Mesenteric fat pad (tissue), 1 donor: Measurements from ENCODE around the gene VSTM5. TPM values are rescaled to one million over a fixed set of nuclear protein-coding genes. Genes with fewer than 3 reads are reported as not detected.

Experiments
- DNase-seq: peaks from one replicate; pipeline ENCODE4 v3.0.0-alpha.2; 2020; ENCODE audit warnings: low spot score
- total RNA-seq: library from RNA; stranded (reverse); fragmentation: NEBNext Ultra II Directional; extraction: Animal tissue kit (Norgen Biotek cat#: 25700); gene quantifications from one replicate; pipeline ENCODE4 v1.2.1, GENCODE V29; 2021
- donor health status: DM: yes; HTN: yes; CAD: no.

Gene VSTM5
- total RNA-seq, 1 donor from 2014 or later: not detected

GRCh38 chr11:93842461-93842860 is 8.0 kb downstream of the VSTM5 start:
- no peak for DNase-seq

- no peak for DNase-seq
Observed at GRCh38 chr11:93842034-93842433, 8.4 kb downstream of the VSTM5 start.

GRCh38 chr11:93841446-93841845 is 9.0 kb downstream of the VSTM5 start:
- no peak for DNase-seq

DNA sequence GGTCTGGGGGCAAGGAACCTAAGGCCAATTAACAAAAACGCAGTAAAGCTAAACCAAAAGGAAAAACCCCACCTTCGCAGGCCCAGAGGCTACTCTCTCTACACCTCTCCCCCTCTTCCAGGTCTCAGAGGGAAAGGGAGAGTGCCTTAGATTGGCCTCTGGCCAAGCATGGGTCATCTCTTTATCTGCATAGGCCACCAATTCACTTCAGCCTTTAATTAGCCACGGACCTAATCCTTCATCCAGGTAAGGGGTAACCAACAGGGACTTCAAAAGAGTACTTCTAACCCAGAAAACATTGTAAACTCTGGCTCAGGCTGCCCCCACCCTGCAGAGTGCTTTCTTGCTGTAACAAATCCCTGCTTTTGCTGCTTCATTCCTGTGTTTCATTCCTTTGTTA is 9.4 kb downstream of the VSTM5 start:
- DNase-seq: no peak

- no peak for DNase-seq
Observed at GRCh38 chr11:93840180-93840579, 10.2 kb downstream of the VSTM5 start.

GRCh38 chr11:93838967-93839366 is 11.5 kb downstream of the VSTM5 start:
- DNase-seq: no peak

- no peak for DNase-seq
Observed at GRCh38 chr11:93832780-93833179, 17.6 kb downstream of the VSTM5 start.

- DNase-seq: no peak
Observed at GRCh38 chr11:93831343-93832127, 18.9 kb downstream of the VSTM5 start.

- DNase-seq: no peak
Observed at GRCh38 chr11:93829598-93829997, 20.8 kb downstream of the VSTM5 start.

DNA sequence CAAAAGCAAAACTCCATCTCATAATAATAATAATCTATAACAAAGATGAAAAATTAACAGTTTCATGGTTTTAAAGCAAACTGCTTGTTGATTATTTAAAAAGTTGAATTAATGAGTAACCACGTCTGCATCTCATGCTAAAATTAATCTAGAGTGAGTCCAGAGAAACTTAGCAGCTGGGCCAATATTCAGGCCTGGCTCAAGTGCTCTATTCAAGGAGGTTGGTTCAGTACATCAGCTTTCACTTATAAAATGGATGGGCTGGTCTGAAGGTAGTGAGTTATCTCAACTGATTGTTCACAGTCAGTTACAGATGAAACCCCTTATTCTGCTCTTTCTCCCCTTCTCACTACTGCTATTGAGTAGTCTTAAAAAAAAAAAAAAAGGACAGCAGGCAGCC is 23.1 kb downstream of the VSTM5 start:
- no peak for DNase-seq

DNA sequence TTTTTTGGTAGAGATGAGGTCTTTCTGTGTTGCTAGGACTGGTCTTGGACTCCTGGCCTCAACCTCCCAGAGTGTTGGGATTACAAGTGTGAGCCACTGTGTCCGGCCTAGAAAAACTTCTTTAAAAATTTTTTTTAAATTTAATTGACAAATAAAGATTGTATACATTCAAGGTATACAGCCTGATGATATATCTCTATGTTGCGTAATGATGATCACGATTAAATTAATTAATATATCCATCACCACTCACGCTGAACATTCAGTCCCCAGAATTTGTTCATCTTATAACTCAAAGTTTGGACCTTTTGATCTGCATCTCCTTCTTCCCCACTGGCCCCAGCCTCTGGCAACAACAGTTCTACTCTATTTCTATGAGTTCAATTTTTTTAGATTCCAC is 27.2 kb downstream of the VSTM5 start:
- no peak for DNase-seq

GRCh38 chr11:93822359-93822758 is 28.1 kb downstream of the VSTM5 start:
- no peak for DNase-seq

- DNase-seq: no peak
Observed at GRCh38 chr11:93821617-93822016, 28.8 kb downstream of the VSTM5 start.

DNA sequence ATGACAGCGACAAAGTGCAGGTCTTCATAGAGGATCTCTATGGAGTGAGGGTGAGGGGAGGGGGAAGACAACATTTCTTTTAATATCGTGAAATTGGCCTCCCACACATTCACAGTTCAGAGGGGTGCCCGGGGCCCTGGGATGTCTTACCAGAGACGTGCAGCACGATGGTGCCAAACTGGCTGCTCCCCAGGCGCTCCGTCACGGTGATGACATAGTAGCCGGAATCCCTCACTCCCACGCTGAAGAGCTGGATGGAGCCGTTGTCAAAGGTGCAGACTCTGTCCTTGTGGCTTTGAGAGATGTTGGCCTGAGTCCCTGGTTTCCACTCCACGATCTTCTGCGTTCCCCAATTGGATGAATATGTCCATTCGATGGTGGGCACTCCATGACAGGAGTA is 29.6 kb downstream of the VSTM5 start:
- DNase-seq: no peak

DNA sequence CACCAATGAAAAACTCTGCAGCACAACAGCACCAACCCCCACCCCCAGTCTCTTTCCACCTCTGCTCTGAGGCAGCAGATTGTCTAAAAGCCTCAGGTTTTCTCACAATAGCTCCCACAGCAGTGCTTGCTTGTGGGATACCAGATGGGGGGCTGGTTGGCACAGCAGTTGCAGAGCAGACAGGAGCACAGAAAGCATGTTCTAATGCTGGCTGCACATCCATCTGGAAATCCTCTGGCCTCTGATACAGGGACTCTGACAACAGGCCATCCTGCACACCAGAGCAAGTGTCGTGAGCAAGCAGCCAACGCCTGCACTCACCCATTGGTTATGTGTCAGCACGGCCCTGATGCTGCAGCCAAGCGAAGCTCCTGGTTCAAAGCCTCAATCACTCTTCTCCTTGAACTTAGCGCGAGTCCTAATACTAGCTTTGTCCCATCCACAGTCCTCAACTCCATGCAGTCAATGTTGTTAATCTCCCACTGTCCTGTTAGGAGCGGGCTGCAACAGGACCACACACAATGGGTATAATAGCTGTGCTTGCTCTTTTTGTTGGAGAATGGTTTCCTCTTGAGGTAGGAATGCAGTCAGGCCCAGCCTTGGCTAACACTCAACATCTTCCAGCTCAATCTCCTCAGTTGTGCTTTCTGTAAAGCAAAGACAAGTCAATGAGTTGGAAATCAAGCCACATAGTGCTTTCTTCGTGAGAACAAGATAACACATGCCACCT is 30.3 kb downstream of the VSTM5 start:
- no peak for DNase-seq

GRCh38 chr11:93817426-93818348 is 32.7 kb downstream of the VSTM5 start:
- DNase-seq: no peak

DNA sequence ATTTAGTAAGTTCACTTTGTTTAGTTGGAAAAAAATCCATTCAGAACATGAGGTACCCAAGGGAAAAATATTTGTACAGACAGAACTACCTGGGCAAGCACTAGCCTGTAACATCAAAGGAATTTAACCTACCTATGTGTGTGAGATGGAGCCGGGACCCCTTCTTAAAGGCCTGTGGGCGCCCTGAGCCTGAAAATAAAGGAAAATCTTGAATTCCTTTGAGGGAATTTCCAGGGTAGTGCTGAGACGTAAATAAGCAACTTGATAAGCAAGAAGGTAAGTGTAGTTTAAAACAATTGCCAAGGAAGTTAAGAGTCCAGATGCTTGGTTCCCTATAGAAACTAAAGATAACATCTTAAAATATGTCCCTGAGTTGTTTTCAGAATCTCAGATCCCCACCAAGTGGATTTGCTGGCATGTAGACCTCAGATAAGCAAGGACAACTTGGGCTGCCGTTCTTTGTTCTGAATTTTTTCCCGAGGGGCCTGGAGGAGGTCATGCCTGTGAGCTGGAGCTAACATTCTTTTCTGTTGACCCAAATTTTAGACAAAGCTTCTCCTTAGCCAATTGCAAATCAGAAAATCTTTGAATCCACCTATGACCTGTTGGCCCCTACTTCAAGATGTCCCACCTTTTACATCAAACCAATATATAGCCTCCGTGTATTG is 35.3 kb downstream of the VSTM5 start:
- DNase-seq: no peak

- no peak for DNase-seq
Observed at GRCh38 chr11:93813974-93814373, 36.4 kb downstream of the VSTM5 start.

- no peak for DNase-seq
Observed at GRCh38 chr11:93807980-93808379, 42.4 kb downstream of the VSTM5 start.

- no peak for DNase-seq
Observed at GRCh38 chr11:93804879-93805278, 45.5 kb downstream of the VSTM5 start.

GRCh38 chr11:93801366-93801765 is 49.1 kb downstream of the VSTM5 start:
- no peak for DNase-seq
